Ishikawa (cell line): ENCODE measurements around the gene MACROD2.

Experiments
- CEBPB ChIP-seq: IDR thresholded peaks from 2 replicates; pipeline ENCODE4 v1.6.1; 2012
- CREB1 ChIP-seq: IDR thresholded peaks from 2 replicates; pipeline ENCODE4 v1.6.1; 2012; ENCODE audit warnings: low read depth
- EGR1 ChIP-seq: IDR thresholded peaks from 2 replicates; pipeline ENCODE4 v1.6.1; 2012
- EP300 ChIP-seq: IDR thresholded peaks from 2 replicates; pipeline ENCODE4 v1.6.1; 2012; ENCODE audit warnings: borderline replicate concordance
- FOXM1 ChIP-seq: IDR thresholded peaks from 2 replicates; pipeline ENCODE4 v1.6.1; 2012; ENCODE audit warnings: low read depth, borderline replicate concordance
- RAD21 ChIP-seq: IDR thresholded peaks from 2 replicates; pipeline ENCODE4 v1.6.1; 2012; ENCODE audit warnings: low read depth
- REST ChIP-seq: IDR thresholded peaks from 2 replicates; pipeline ENCODE4 v1.6.1; 2012; ENCODE audit warnings: low read depth, mild to moderate bottlenecking
- TAF1 ChIP-seq: IDR thresholded peaks from 2 replicates; pipeline ENCODE4 v1.6.1; 2012; ENCODE audit warnings: low read depth, mild to moderate bottlenecking
- TCF12 ChIP-seq: IDR thresholded peaks from 2 replicates; pipeline ENCODE4 v1.6.1; 2012; ENCODE audit warnings: low read depth
- TEAD4 ChIP-seq: IDR thresholded peaks from 2 replicates; pipeline ENCODE4 v1.6.1; 2012
- USF1 ChIP-seq: IDR thresholded peaks from 2 replicates; pipeline ENCODE4 v1.6.1; 2012
- YY1 ChIP-seq: IDR thresholded peaks from 2 replicates; pipeline ENCODE4 v1.6.1; 2012; ENCODE audit warnings: low read depth
- ZBTB7A ChIP-seq: IDR thresholded peaks from 2 replicates; pipeline ENCODE4 v1.6.1; 2012; ENCODE audit warnings: low read depth
- TF ChIP-seq, protein P1 (sequence below): IDR thresholded peaks from 2 replicates; pipeline ENCODE4 v1.6.1; 2012

DNA sequence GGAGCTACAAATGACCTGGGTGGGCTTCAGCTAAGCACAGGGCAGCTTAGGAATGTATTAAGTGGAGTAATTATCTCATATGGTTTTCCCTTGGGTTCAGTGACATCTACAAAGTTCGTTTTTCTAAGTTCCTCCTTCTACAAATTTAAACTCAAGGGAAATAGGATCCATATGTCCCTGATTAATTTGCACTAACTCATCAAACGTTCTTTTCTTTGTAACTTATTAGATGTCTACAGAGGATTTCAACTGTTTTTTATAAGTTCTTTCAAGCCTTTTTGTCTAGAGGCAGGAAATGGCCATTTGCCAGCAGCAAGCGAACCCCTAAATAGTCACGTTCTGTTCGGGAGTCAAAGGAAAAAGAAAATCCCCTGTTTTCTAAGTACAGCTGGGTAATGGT is 1517.6 kb downstream of the MACROD2 start:
- no peak for TF ChIP-seq REST
- no peak for TF ChIP-seq EP300
- no peak for TF ChIP-seq RAD21
- no peak for TF ChIP-seq CEBPB
- no peak for TF ChIP-seq TAF1
- TF ChIP-seq EGR1 = no peak
- TF ChIP-seq, protein P1, sequence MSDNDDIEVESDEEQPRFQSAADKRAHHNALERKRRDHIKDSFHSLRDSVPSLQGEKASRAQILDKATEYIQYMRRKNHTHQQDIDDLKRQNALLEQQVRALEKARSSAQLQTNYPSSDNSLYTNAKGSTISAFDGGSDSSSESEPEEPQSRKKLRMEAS = no peak
- TF ChIP-seq CREB1 = no peak
- no peak for TF ChIP-seq ZBTB7A
- no peak for TF ChIP-seq YY1
- TF ChIP-seq TEAD4 = no peak
- TF ChIP-seq TCF12 = no peak
- no peak for TF ChIP-seq USF1
- no peak for TF ChIP-seq FOXM1
